H1 (cell line): ENCODE measurements around the gene ZNF500. TPM values are rescaled to one million over a fixed set of nuclear protein-coding genes. Genes with fewer than 3 reads are reported as not detected.

Experiments
- ATF2 ChIP-seq: IDR thresholded peaks from 2 replicates; pipeline ENCODE4 v1.6.1; 2012; ENCODE audit warnings: low read length, inconsistent platforms
- CHD2 ChIP-seq: IDR thresholded peaks from 2 replicates; pipeline ENCODE4 v1.6.1; 2012; ENCODE audit warnings: low read length, improper control_type of control experiment
- CHD7 ChIP-seq: fragments of 300-600 bp; sonication (generic); IDR thresholded peaks from 2 replicates; pipeline ENCODE4 v1.7.1; 2012; ENCODE audit warnings: low read length, moderate library complexity, mild to moderate bottlenecking, inconsistent platforms; ENCODE audit not compliant: insufficient replicate concordance
- FOSL1 ChIP-seq: IDR thresholded peaks from 2 replicates; pipeline ENCODE4 v1.6.1; 2011; ENCODE audit warnings: mild to moderate bottlenecking, low read depth, low read length, moderate library complexity; ENCODE audit not compliant: insufficient read depth
- polyA plus RNA-seq, 7 experiments: library from polyadenylated mRNA; depleted of rRNA in 3 of 7; stranded (reverse) in 5 of 7; unstranded in 2 of 7; fragments of >200 nt in 5 of 7; fragments of 200-250 nt in 2 of 7; gene quantifications; 1 replicate in 5 of 7; 2 replicates in 1 of 7; 4 replicates in 1 of 7; pipeline versions ENCODE4 v1.2.1 to v1.2.3, GENCODE V29; 2011 to 2013; ENCODE audit warnings: missing spikeins in 2 of 7, mixed read lengths in 2 of 7
- total RNA-seq: library from RNA; stranded (reverse); fragmentation: NEBNext Ultra II Directional; extraction: Animal tissue kit (Norgen Biotek cat#: 25700); gene quantifications from 2 replicates; pipeline ENCODE4 v1.2.1, GENCODE V29; 2021

Gene ZNF500
- total and polyA plus RNA-seq, 2 of the 8 experiments (the other 6 are each of a cell fraction or from before 2014, with no cell fraction given) = 10.3 to 10.4 TPM

- TF ChIP-seq FOSL1 (no peak), CHD7 (no peak), ATF2 (no peak), CHD2 (no peak)
Measured at GRCh38 chr16:4783251-4783950, 16.4 kb upstream of the ZNF500 start (continued).
